Dedifferentiated amniotic fluid mesenchymal stem cell (primary cell): ENCODE data around the gene TPCN2.
"Not testable (repeated sequence)": the region's sequence is repeated elsewhere in the genome, so short reads cannot be mapped to it uniquely, and the experiment has no call there.

ENCODE experiments used
- DNase-seq: peaks from one replicate; pipeline ENCODE4 v3.0.0-alpha.2; 2016; ENCODE audit errors: extremely low spot score

Gene TPCN2

GRCh38 chr11:69149338-69150045 lies 100.8 kb downstream of the TPCN2 start:
- not testable (repeated sequence) for DNase-seq

GRCh38 chr11:69150175-69150574 lies 101.4 kb downstream of the TPCN2 start:
- no peak for DNase-seq

- no peak for DNase-seq
These were observed 103.1 kb downstream of the TPCN2 start for GRCh38 chr11:69151836-69152235.

- no peak for DNase-seq
These were observed 104.1 kb downstream of the TPCN2 start for GRCh38 chr11:69152733-69153421.

GRCh38 chr11:69153661-69154060 lies 104.9 kb downstream of the TPCN2 start:
- DNase-seq, result no peak

GRCh38 chr11:69154211-69154913 lies 105.6 kb downstream of the TPCN2 start:
- DNase-seq, result no peak

GRCh38 chr11:69154938-69155301 lies 106.2 kb downstream of the TPCN2 start:
- no peak for DNase-seq

GRCh38 chr11:69155302-69156234 lies 106.8 kb downstream of the TPCN2 start, which contains the start of gene SMIM38:
TSS of gene SMIM38 (plus strand) at chr11:69155935. CDS start at chr11:69157847, 1,912 bp downstream.
- no peak for DNase-seq

- no peak for DNase-seq
These were observed 107.5 kb downstream of the TPCN2 start for GRCh38 chr11:69156235-69156639.

- DNase-seq, result no peak
These were observed 108.0 kb downstream of the TPCN2 start for GRCh38 chr11:69156673-69157155.

GRCh38 chr11:69157156-69157821 lies 108.6 kb downstream of the TPCN2 start:
- DNase-seq, result peak; percentile 24

- no peak for DNase-seq
These were observed 109.1 kb downstream of the TPCN2 start for GRCh38 chr11:69157822-69158231.

- DNase-seq, result no peak
These were observed 109.8 kb downstream of the TPCN2 start for GRCh38 chr11:69158301-69159149.

GRCh38 chr11:69159150-69159852 lies 110.6 kb downstream of the TPCN2 start:
- DNase-seq, result no peak

- no peak for DNase-seq
These were observed 111.8 kb downstream of the TPCN2 start for GRCh38 chr11:69160296-69161116.

- no peak for DNase-seq
These were observed 112.3 kb downstream of the TPCN2 start for GRCh38 chr11:69161117-69161407.

GRCh38 chr11:69162505-69162904 lies 113.8 kb downstream of the TPCN2 start:
- DNase-seq, result no peak

GRCh38 chr11:69163842-69164241 lies 115.1 kb downstream of the TPCN2 start:
- no peak for DNase-seq

- DNase-seq, result no peak
These were observed 116.1 kb downstream of the TPCN2 start for GRCh38 chr11:69164824-69165223.
